Muscle of back (tissue), 13 donors: ENCODE results near the gene KIAA0513. TPM values are rescaled to one million over a fixed set of nuclear protein-coding genes. Genes with fewer than 3 reads are reported as not detected.

Source experiments
- DNase-seq, 3 donors: peaks; one replicate each; pipeline versions ENCODE4 v3.0.0 to v3.0.0-alpha.2; 2013
- long read RNA-seq, 9 donors: transcript quantifications; one replicate each; lab custom pipeline, GENCODE V29; 2026
- polyA plus RNA-seq, 10 donors: library from polyadenylated mRNA; unstranded; fragments of 120-200 nt; gene quantifications; one replicate each; pipeline ENCODE4 v1.2.1, GENCODE V29; 2013; ENCODE audit not compliant: insufficient read length in 10 of 10

KIAA0513 gene, protein sequence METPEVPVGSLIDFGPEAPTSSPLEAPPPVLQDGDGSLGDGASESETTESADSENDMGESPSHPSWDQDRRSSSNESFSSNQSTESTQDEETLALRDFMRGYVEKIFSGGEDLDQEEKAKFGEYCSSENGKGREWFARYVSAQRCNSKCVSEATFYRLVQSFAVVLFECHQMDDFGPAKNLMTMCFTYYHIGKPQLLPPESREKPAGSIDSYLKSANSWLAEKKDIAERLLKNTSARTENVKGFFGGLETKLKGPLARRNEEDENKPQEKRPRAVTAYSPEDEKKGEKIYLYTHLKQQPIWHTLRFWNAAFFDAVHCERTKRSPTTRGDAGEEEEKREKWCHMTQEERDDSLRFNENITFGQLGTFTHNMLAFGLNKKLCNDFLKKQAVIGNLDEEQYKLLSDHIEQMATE
- polyA plus RNA-seq = 1 to 10 TPM; 1.7 to 3.9 (median 2.5) TPM
- long read RNA-seq, donor 1 = 0 reads
- long read RNA-seq, donor 2 = 0 reads
- long read RNA-seq, donor 3 = 0 reads
- long read RNA-seq, donor 4, partial matches to known transcripts = 0 of 1 reads
- long read RNA-seq, donor 4, other reads (novel, unspliced or antisense) = 0 of 1 reads
- long read RNA-seq, donor 5 = 0 reads
- long read RNA-seq, donor 6, full-length matches to known transcripts = 1 of 1 reads
- long read RNA-seq, donor 6, partial matches to known transcripts = 0 of 1 reads
- long read RNA-seq, donor 6, other reads (novel, unspliced or antisense) = 0 of 1 reads
- long read RNA-seq, donor 7 = 0 reads
- long read RNA-seq, donor 8 = 0 reads
- long read RNA-seq, donor 9, partial matches to known transcripts = 0 of 1 reads
- long read RNA-seq, donor 9, other reads (novel, unspliced or antisense) = 0 of 1 reads

DNA sequence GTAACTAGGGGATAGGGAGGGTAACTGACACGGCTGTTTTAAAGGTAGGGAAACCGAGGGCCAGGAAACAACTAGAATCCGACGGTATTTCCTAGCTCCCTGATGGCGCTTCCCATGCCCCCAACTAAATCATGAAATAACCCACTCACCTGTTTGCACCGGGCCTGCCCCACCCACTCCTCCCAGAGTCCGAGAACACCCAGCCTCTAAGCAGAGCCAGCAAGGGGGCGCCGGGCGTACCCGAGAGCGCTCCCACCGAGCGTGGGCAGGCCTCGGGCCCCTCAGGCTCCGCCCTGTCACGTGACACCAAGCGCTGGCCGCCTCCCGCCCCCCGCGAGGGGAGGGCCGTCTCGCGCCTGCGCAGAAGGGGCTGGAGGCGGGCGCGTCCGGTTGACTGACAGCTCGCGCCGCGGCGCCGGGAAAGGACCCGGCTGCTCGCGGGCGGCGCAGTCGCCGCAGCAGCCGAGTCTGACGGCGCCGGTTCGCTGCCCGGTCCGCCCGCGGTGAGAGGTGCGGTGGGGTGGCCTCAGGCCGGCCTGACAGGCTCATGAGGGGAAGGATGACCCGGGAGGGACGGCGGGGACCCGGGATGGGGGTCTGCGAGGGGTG lies at the start of gene KIAA0513:
Gene KIAA0513, plus strand, starts transcription at position 447 of the 609 bp plus-strand sequence. CDS start 39,277 bp downstream, outside the sequence.
- peak; percentile 95 to 98 (median 97) for DNase-seq

DNA sequence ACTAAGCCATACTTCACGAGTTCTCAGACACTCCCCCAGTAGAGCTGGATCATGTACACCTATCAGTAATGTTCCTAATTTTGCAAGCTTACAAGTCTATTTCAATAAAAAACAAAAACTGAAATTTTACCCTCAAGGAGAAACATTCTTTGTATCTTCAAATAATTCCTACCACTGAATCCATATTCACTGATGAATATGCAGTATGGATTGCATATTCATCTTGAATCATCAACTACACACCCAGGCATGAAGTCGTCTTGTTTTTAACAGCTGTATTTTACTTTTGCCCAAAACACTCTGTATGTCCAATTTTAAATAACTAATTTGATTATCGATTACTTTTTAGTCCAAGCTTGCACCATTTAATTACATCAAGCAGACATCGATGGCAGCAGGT lies 48.1 kb upstream of the KIAA0513 start:
- no peak for DNase-seq

DNA sequence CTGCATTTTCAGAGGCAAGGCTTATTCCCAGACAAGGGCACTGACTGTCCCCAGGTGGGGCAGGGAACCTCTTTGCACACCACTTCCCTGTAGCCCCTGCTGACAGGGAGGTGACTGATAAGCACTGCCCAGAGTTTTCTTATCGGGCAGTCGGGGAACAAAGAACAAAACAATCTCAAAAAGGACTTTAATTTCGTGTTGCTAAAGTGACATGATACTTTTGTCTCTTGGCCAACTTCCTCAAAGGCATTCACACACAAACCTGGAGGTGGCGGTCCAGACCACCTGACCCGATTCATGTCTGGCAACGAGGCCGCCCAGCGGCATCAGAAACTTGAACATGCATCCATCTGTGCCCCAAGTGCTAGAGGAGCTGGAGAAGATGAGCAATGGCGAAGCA lies 45.2 kb upstream of the KIAA0513 start:
- no peak for DNase-seq

DNA sequence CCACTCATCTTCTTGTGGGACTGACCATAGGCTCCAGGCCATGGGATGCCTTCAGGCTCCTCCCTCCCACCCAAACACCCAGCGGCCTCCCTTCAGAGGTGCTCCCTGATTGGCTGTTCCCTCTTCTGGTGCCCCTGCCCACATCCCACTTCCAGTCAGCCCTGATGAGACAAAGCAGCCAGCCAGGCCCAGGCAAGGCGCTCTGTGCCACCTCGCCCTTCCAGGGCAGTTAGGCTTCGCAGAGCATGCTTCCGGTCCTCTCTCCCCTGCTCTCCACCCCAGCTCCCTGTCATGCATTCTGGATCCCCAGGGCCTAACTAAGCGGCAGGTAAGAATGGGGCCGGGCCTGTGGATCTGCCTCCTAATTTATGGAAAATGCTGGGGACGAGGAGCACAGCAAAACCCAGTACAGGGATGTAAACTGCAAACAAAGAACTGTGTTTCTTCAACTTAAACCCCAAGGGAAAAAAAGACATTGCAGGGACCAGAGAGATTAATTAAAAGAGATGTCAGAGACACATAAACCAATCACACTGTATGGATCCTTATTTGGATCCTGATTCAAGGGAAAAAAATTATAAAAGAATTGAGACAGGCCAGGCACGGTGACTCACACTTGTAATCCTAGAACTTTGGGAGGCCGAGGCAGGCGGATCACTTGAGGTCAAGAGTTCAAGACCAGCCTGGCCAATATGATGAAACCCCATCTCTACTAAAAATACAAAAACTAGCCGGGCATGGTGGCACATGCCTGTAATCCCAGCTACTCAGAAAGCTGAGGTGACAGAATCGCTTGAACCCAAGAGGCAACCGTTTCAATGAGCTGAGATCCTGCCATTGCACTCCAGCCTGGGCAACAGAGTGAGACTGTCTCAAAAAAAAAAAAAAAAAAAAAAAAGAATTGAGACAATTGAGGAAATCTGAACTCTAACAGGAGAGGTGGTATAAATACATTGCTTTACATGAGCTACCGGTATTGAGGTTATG lies 42.2 kb upstream of the KIAA0513 start:
- peak in 1 of 3 donors; percentile 86 for DNase-seq

DNA sequence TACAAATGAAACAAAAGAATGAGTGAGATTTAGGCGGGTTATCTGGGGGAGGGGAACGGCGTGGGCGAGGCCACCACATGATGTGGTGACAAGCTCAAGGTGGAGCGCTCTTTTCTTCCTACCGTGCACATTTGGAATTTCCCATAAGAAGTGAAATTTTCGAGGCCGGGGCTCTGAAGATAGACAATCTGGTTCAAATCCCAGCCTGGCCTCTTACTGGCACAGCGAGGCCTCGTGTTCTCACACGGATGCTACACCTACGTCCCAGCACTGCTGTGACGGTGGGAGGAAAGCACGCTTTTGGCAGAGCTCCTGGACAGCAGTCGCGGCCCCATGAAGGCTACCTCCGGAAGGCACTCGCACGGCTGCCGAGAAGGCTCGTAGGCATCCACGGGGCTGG lies 41.5 kb upstream of the KIAA0513 start:
- DNase-seq = no peak

DNA sequence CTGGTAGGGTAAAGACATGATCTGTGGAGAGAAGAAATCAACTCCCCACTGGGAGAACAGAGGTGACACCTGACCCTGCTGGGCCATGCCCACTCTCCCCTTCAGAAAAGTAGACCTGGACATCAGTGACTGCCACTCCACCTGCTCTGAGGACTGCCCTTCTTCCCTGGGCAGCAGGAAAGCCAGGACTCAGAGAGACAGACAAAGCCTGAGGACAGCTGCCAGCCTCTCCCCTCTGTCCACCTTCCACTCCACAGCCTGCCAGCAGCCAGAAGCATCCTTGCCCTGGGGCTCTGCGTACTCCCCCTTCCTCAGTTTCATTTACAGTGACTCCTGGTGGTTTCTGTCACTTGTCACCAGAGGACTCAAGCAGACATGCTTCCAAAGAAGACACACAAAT lies 40.7 kb upstream of the KIAA0513 start:
- no peak for DNase-seq

DNA sequence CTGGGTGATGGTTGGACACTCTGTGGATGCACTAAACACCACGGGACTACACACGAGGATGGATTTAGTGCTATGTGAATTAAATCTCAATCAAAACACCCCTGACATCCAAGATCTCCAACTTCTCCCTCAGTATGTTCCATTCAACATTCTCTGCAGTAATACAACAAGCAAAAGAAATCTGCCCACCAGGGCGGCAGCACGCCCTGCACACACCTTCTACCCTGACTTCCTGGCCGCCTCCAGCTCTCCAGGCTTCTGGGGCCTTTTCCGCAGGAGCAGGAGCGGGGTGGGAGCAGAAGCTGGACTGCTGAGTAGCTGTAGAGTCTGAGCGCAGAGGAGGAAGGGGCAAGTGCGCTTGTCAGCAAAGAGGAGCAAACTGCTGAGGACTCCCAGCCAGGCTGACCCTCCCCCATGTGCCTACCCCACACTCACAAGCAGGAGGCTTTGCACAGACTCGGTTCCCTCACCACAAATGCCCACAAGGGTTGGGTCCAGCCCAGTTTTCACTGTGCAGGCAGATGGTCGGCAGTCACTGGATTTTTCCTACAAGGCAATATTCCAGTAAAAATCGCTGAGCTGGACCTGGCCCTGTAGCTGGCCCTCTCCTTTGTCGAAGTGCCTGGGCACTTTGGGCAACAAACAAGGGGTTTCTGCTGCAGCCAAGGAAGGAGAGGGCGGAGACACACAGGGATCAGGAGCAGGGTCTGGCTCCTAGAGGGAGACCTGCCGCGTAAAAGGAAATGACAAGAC lies 39.1 kb upstream of the KIAA0513 start:
- no peak for DNase-seq

DNA sequence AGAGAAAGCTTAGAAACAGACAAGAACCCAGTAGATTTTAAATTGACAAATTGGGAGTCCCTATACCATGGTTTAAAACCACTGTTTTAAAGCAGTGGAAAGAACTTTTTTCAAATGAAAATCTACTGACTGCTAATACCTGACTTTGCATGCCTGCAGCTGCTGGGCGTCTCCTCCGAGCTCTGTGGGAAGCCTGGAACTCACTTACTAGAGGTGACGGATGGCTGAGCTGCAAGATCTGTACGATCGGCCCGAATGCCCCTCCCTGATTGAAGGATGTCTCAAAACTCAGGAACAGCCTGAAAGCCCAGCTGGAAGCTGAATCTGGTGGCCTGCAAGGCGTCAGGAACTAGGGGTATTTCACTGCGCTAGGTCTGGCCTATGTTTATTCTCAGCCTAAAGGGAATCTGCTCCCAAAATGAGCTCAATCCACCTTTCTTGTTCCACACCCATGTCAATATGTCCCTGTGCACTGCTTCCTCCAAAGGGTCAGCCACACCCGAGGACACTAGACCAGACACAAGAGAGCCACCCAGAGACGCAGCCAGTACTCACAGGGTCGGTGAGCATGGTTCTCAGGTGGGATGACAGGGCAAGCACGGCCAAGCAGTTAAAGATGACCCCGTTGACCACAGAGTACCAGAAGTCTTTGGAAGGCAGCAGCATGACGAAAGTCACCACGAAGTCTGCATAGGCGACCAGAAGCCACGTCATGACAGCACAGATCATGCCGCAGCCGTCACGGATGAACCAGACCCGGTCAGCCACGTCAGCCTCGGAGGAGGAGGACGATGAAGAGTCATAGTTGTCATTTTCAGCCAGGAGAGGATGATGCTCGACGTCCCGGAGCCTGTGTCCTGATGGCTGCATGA lies 37.6 kb upstream of the KIAA0513 start:
- DNase-seq = no peak

DNA sequence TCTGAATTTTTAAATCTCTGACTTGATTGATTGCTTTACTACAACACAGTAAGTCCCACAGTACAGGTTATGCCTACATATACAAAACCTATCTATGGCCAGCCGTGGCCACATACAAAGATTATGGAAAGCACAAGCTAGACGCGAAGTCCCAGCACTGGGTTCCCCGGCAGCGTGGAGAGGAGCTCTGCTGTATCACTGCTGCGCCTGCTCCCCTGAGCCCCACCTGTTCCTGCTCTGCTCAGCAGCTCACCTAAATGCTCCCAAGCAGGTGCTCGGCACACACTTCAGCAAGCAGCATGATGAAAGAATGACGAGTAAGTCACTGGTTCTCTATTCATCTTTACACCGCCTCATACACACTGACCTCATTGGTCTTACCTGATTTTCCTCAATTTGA lies 36.8 kb upstream of the KIAA0513 start:
- DNase-seq = no peak

DNA sequence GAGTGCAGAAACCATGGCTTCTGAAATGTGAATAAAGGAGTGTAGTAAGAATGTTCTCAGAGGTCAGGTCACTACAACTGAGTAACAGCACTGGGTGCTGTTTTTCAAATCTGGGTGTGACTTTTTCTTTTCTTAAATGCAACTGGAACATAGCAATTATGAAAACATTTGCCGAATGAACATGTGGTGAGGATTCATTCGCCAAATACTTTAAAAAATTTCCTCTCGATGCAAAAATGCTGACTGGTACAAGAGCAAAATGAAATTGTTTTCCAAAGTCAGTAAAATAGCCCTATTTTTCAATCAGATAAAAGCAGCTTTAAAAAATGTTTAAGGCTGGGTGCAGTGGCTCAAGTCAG lies 34.9 kb upstream of the KIAA0513 start:
- no peak for DNase-seq

DNA sequence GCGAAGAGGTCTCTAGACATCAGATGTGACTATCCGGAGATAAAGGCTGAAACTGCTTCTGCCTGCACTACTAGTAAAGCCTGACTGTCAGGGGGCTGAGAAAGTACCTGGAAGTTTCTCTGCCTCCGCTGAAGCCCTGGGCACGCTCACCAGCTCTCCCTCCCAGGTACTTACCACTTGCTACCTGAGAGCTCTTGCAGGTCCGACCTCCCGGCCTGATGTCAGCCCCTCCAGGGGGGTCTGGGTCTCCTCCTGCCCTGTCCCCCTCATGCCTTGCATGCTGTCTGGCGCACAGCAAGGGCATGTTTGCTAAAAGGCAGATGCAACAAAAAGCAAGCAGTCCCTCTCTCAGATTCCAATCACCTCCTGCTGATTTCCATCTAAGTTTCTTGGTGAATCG lies 33.7 kb upstream of the KIAA0513 start:
- no peak for DNase-seq

DNA sequence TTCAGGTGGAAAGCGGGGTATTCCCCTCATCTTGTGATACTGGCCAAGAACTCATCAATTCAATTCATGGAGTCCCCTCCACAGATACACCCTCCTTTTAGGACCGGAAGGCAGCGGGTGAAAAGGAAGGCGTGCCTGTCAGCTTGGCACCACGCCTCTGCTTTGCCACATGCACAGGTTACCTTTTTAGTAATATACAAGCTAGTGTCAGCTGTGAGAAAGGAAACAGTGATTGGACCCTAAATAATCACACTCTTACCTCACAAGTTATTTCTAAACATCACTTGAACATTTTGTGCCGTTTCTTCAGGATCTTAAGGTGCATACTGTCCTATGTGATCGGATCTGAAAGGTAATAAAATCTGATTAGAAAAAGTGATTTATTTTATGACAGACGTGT lies 31.9 kb upstream of the KIAA0513 start:
- no peak for DNase-seq

DNA sequence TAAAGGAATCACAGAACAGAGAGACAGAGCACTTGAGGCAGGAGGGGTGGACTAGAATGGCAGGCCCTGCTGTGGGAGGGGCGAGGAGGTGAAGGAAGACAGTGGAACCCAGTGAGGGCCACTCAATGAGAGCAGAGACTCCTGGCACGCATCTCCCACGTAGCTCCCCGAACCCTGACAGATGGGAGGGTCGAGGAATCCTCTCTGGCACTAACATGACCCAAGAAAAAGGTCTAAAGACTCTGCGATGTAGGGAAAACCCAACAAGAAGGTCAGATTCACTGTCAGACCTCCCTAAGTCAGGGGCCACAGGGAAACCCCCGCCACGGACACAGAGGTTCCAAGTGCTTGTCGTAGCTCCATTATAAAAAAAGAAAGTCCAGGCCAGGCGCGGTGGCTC lies 31.2 kb upstream of the KIAA0513 start:
- no peak for DNase-seq

DNA sequence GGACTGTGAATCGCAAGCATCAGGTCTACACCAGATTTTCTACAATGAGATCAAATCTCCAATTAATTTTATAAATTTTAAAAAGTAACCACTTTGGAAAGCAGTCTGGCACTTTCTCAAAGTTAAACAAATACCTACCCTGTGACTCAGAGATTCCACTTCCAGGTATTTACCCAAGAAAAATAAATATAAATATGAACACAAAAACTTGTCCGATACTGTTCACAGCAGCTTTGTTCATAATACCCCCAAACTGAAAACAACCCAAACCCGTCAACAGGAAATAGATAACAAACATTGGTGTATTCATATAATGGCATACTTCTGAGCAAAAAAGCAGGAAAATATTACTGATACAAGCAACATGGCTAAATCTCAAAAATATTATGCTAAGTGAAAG lies 28.4 kb upstream of the KIAA0513 start:
- DNase-seq = no peak

DNA sequence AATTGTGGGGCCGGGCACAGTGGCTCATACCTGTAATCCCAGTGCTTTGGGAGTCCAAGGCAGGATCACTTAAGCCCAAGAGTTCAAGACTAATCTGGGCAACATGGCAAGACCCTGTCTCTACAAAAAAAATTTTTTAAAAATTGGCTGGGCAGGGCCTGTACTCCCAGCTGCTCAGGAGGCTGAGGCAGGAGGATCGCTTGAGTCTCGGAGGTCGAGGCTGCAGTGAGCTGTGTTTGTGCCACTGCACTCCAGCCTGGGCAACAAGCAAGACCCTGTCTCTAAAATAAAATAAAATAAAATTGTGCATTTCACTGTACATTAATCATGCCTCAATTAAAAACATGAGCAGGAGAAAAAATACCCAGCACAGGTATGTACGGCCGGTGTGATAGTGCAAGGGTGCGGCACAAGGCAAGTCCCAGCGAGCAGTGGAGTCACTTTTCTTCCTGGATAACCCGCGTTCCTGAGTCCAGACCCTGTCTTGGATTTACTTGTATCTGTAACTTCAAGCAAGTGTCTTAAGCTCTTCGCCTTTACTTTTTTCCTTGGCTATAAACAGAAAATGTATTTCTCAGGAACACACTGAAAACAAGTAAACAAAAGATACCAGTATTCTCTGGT lies 27.6 kb upstream of the KIAA0513 start:
- DNase-seq = no peak

DNA sequence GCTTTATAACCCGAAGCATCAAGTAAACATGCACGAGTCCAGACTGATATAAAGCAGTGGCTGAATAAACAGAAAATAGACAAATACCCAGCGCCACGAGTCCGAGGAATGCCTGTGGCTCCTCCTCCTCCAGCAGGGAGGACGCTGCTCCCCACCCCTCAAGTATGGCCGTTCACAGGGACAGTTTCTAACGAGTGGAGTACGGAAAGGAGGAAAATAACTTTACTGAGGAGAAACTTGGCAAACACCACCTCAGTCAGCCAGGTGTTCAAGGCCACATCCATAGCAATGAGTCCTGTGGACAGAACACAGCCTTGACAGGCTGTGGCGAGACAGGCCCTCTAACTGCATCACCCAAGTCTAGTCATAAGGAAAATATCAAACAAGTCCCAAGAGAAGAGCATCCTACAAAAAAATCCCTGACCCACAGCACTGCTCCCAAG lies 25.5 kb upstream of the KIAA0513 start:
- peak in 1 of 3 donors; percentile 48 for DNase-seq

DNA sequence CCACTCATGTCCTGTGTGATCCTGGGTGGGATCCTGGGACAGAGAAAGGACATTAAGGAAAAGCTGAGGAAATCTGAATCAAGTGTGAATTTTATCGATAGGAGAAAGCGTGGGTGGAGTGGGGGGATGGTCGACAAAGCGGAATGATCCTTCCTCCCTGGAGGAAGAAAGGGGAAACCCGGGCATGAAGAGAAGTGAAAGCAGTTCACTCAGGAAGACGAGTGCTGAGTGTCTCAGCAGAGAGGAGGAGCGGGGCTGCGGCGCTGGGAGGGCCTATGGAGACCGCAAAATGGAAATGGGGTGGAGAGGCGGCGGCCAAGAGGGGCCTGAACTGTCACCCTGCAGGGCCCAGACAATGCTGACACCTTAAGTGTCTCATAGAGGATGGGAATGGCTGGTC lies 25.0 kb upstream of the KIAA0513 start:
- DNase-seq = peak in 1 of 3 donors; percentile 66

DNA sequence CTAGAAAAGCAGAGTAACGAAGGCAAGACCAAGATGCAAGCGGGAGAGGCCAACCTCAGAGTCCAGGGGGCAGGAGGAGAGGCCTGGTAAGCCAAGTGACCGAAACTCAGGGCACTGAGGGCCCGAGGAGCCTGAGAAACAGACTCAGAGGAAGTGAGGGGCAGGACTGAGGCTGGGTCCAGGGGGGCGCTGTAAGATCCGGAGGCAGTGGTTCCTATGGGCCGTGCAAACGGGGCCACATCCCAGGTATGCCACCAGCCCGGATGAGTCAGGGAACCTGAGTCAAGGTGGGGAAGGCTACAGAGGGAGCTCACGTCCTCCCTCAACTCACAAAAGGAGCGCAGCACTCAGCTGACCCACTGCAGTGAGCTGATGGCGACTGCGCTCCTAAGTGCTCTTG lies 24.5 kb upstream of the KIAA0513 start:
- no peak for DNase-seq
